PFSK-1 (cell line): Measurements from ENCODE around the gene CXXC5.

Experiments
- POLR2AphosphoS5 ChIP-seq: IDR thresholded peaks from 2 replicates; pipeline ENCODE4 v1.6.1; 2012; ENCODE audit warnings: low read depth, mild to moderate bottlenecking, control low read depth, low read length, moderate library complexity
- TF ChIP-seq, protein P1 (sequence below), 2 experiments: IDR thresholded peaks; 2 replicates each; pipeline versions ENCODE4 v1.6.1 to v1.8.0; 2011 to 2012; ENCODE audit warnings: low read depth in 2 of 2, low read length in 2 of 2, control low read depth in 1 of 2, inconsistent platforms in 1 of 2, mild to moderate bottlenecking in 1 of 2, moderate library complexity in 1 of 2; ENCODE audit not compliant: insufficient read depth in 1 of 2

DNA sequence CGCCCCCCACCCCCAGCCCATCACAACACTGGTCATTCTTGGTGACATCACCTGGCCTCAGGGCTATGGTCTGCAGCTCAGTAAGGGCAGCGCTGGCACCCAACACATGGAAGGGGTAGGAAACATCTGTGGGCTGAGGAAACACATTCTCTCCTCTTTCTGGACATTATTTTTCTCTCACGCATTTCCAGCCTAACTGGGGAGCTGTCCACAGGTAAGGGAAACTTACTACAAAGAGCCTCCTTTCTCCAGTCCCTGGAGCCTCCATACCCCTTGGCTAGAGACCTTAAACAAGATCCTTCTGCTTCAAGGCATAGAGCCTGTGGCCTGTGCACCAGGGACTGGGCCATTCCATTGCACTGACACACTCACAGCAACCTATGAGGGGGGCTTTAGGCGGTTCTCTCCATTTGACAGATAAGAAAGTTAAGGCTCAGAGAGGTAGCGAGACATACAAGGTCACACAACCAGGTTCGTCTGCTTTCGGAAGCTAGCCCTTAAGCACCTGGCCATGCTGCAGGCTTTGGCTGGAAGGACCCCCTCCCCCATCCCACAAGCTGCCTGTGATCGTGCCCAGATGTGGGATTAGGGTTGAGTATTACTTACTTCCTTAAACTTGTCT lies 40.7 kb downstream of the CXXC5 start:
- no peak for TF ChIP-seq POLR2AphosphoS5
- TF ChIP-seq, protein P1, sequence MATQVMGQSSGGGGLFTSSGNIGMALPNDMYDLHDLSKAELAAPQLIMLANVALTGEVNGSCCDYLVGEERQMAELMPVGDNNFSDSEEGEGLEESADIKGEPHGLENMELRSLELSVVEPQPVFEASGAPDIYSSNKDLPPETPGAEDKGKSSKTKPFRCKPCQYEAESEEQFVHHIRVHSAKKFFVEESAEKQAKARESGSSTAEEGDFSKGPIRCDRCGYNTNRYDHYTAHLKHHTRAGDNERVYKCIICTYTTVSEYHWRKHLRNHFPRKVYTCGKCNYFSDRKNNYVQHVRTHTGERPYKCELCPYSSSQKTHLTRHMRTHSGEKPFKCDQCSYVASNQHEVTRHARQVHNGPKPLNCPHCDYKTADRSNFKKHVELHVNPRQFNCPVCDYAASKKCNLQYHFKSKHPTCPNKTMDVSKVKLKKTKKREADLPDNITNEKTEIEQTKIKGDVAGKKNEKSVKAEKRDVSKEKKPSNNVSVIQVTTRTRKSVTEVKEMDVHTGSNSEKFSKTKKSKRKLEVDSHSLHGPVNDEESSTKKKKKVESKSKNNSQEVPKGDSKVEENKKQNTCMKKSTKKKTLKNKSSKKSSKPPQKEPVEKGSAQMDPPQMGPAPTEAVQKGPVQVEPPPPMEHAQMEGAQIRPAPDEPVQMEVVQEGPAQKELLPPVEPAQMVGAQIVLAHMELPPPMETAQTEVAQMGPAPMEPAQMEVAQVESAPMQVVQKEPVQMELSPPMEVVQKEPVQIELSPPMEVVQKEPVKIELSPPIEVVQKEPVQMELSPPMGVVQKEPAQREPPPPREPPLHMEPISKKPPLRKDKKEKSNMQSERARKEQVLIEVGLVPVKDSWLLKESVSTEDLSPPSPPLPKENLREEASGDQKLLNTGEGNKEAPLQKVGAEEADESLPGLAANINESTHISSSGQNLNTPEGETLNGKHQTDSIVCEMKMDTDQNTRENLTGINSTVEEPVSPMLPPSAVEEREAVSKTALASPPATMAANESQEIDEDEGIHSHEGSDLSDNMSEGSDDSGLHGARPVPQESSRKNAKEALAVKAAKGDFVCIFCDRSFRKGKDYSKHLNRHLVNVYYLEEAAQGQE (IDR thresholded peaks at IDR 0.05; ENCODE audit: insufficient read depth in 1 of 2, low read depth in 2 of 2, low read length in 2 of 2) = no peak
